Measurements from ENCODE around the gene PSMG2. TPM values are rescaled to one million over a fixed set of nuclear protein-coding genes. Genes with fewer than 3 reads are reported as not detected.

The PSMG2 gene
- total and polyA plus RNA-seq, 2 of the 4 experiments (the other 2 are of a cell fraction) = 34.4 to 59.5 TPM

GRCh38 chr18:12692206-12692605 is 10.6 kb upstream of the PSMG2 start:
- Histone ChIP-seq H3K27me3 (ENCODE audit: control insufficient read depth, insufficient read depth, low read length) (no peaks in the 10 kb centered on the region), H3K4me3 (ENCODE audit: insufficient read depth, low read depth, low read length) (no peak overlapping the region), H2BK20ac (ENCODE audit: low read depth, low read length) (no peak overlapping the region), H3K9me3 (ENCODE audit: control insufficient read depth, insufficient read depth, low read length) (no peaks in the 10 kb centered on the region), H2BK15ac (ENCODE audit: low read depth, low read length) (no peak overlapping the region), H3K56ac (ENCODE audit: extremely low read depth, insufficient read depth, low read length) (no peak overlapping the region), H4K5ac (ENCODE audit: low read depth, low read length) (no peak overlapping the region), H4K91ac (ENCODE audit: insufficient read depth, low read depth, low read length) (no peak overlapping the region), H2AK5ac (ENCODE audit: low read depth, low read length) (no peak overlapping the region), H3K36me3 (ENCODE audit: control insufficient read depth, insufficient read depth, low read length) (peaks cover 5% of the 10 kb centered on the region; the same call in 1 of the 2 replicates), H2BK5ac (ENCODE audit: low read depth, low read length, poor library complexity, severe bottlenecking) (no peak overlapping the region), H4K20me1 (ENCODE audit: insufficient read depth, low read length) (no peaks in the 10 kb centered on the region), H3K4me2 (ENCODE audit: low read depth, low read length) (no peak overlapping the region), H2AK9ac (replicated peaks; ENCODE audit: low read depth, low read length, poor library complexity) (no peak overlapping the region), H3K4ac (ENCODE audit: low read depth, low read length) (no peak overlapping the region), H3K18ac (ENCODE audit: low read depth, low read length) (no peak overlapping the region), H3K27ac (ENCODE audit: insufficient read depth, low read length) (no peak overlapping the region), H3K23ac (ENCODE audit: low read depth, low read length) (no peak overlapping the region), H2BK120ac (ENCODE audit: low read depth, low read length) (no peak overlapping the region), H3K79me1 (ENCODE audit: low read depth in 1 of 2, low read length in 2 of 2) (no peaks in the 10 kb centered on the region), H3K4me1 (ENCODE audit: control insufficient read depth, insufficient read depth, low read length) (0 out of 2 replicates have a peak, but pooled peaks cover 1% of the 10 kb centered on the region), H4K8ac (ENCODE audit: low read depth in 2 of 2, low read length in 2 of 2) (no peak overlapping the region), H3K9me1 (ENCODE audit: insufficient read depth, low read length) (no peaks in the 10 kb centered on the region), H3K9ac (ENCODE audit: low read depth, low read length) (no peak overlapping the region), H2AFZ (replicated peaks; ENCODE audit: low read length, poor library complexity) (no peak overlapping the region), H3K14ac (replicated peaks; ENCODE audit: low read depth, low read length) (no peak overlapping the region)
- in situ Hi-C loops (cut with MboI; ENCODE audit: low sequenced_read_pairs) (no loop called here), intact Hi-C loops (cut with micrococcal nuclease) (no loop called here), dilution Hi-C loops (cut with HindIII; ENCODE audit: low sequenced_read_pairs, unreplicated experiment) (no loop called here)
- no TSS peak for BruUV-seq (replicated peaks)
- ChIA-PET CTCF (no interaction called here), POLR2A (ENCODE audit: unreplicated experiment) (no interaction called here)
- TF ChIP-seq MAFK (IDR thresholded peaks at IDR 0.05; ENCODE audit: low read depth, low read length) (no peak), SMC3 (IDR thresholded peaks at IDR 0.05; ENCODE audit: low read depth, low read length) (no peak), NFE2L2 (IDR thresholded peaks at IDR 0.05; ENCODE audit: low read depth, low read length) (no peak), MAZ (IDR thresholded peaks at IDR 0.05; ENCODE audit: borderline replicate concordance, low read depth, low read length) (no peak), RCOR1 (IDR thresholded peaks at IDR 0.05; ENCODE audit: insufficient replicate concordance, low read length) (no peak), FOS (IDR thresholded peaks at IDR 0.05; ENCODE audit: low read depth, low read length) (no peak), POLR2A (IDR thresholded peaks at IDR 0.05; ENCODE audit: low read depth, low read length) (no peak), USF2 (IDR thresholded peaks at IDR 0.05; ENCODE audit: low read depth, low read length) (no peak), RAD21 (IDR thresholded peaks at IDR 0.05; ENCODE audit: low read length) (no peak)
- ATAC-seq (ENCODE audit: low read depth) (no peak), DNase-seq (no peak)
- WGBS, 2 experiments (ENCODE audit: extremely low coverage in 2 of 2, insufficient read length in 1 of 2) = 100% methylated on average over 3 of the region's 9 CpGs; no CpG with 5 or more reads in 1 of the 2 experiments

Measured in IMR-90 (cell line).